Stomach (tissue), 9 donors: Measurements from ENCODE around the gene TGFBR2. TPM values are rescaled to one million over a fixed set of nuclear protein-coding genes. Genes with fewer than 3 reads are reported as not detected.

Experiments used
- DNase-seq, 2 donors: peaks; one replicate each; pipeline versions ENCODE4 v3.0.0 to v3.0.0-alpha.2; 2013 to 2019
- H3K27ac ChIP-seq, 5 donors: fragments of 200-600 bp in 4 of 5; sonication (generic) in 4 of 5; one replicate each; pipeline ENCODE4 v1.5.1; 2013 to 2019; ENCODE audit warnings: mild to moderate bottlenecking in 1 of 5, moderate library complexity in 1 of 5
- H3K27me3 ChIP-seq, 3 donors: fragments of 200-600 bp; sonication (generic); one replicate each; pipeline ENCODE4 v1.5.1; 2017 to 2019; ENCODE audit warnings: mixed run types in 1 of 3
- H3K36me3 ChIP-seq, 4 donors: fragments of 200-600 bp; sonication (generic); 1 replicate in 3 of 4; 2 replicates in 1 of 4; pipeline ENCODE4 v1.5.1; 2016 to 2019
- H3K4me1 ChIP-seq, 4 donors: fragments of 200-600 bp; sonication (generic); one replicate each; pipeline ENCODE4 v1.5.1; 2016 to 2019
- H3K4me3 ChIP-seq, 4 donors: fragments of 200-600 bp; sonication (generic) in 3 of 4; one replicate each; pipeline ENCODE4 v1.5.1; 2016 to 2019; ENCODE audit warnings: mild to moderate bottlenecking in 1 of 4
- H3K9me3 ChIP-seq, 4 donors: fragments of 200-600 bp; sonication (generic); one replicate each; pipeline ENCODE4 v1.5.1; 2016 to 2019
- CTCF ChIP-seq, 7 experiments: fragments of 450-650 bp in 4 of 7; fragments of 200-600 bp in 3 of 7; sonication (generic) in 3 of 7; IDR thresholded peaks; one replicate each; pipeline ENCODE4 v1.5.1; 2016 to 2019; ENCODE audit warnings: antibody characterized with exemption in 7 of 7, control low read depth in 2 of 7, mild to moderate bottlenecking in 1 of 7
- EP300 ChIP-seq: sonication (generic); formaldehyde crosslinking; IDR thresholded peaks from one replicate; pipeline ENCODE4 v1.6.1; 2017; ENCODE audit warnings: antibody characterized with exemption
- POLR2A ChIP-seq, 4 donors: fragments of 450-650 bp; IDR thresholded peaks; one replicate each; pipeline ENCODE4 v1.6.1; 2016; ENCODE audit warnings: antibody characterized with exemption in 4 of 4, control low read depth in 2 of 4, mild to moderate bottlenecking in 1 of 4, moderate library complexity in 1 of 4
- POLR2AphosphoS5 ChIP-seq, 3 donors: sonication (generic); formaldehyde crosslinking; IDR thresholded peaks; one replicate each; pipeline ENCODE4 v1.6.1; 2016; ENCODE audit warnings: antibody characterized with exemption in 3 of 3
- WGBS, 5 donors: extraction: QIAGEN DNeasy Blood & Tissue Kit in 3 of 5; methylation state at CpG; one replicate each; pipeline versions ENCODE4 v1.1.5 to v1.1.7; 2013 to 2018; 5-methylcytosine and 5-hydroxymethylcytosine counted together
- intact Hi-C: fragments of 100-400 bp; cut with DNase I; formaldehyde crosslinking; loops from one replicate; pipeline ENCODE4 v1.15.1; 2023; ENCODE audit warnings: low total_unique reads
- polyA plus RNA-seq, 3 donors: library from polyadenylated mRNA; stranded (reverse); fragments of 200-250 nt; gene quantifications; one replicate each; pipeline ENCODE4 v1.2.3, GENCODE V29; 2013
- total RNA-seq, 5 donors: library from RNA; depleted of rRNA; stranded (reverse); fragments of >200 nt; gene quantifications; one replicate each; pipeline versions ENCODE4 v1.1.0 to v1.2.3, GENCODE V29; 2014 to 2016
- donor health status: healthy with polysubstance abuse.
- donor health status: Bipolar disorder and iron deficiency.
- donor health status: healthy.

Gene TGFBR2
- total and polyA plus RNA-seq, 8 donors = 13.7 to 115 (median 66.3) TPM

GRCh38 chr3:30605706-30606300, 598 bp upstream of the TGFBR2 start:
- H3K27ac ChIP-seq = peak overlapping the region; percentile 95 to 100 (median 100)
- intact Hi-C loops = no loop called here
- H3K9me3 ChIP-seq = no peaks in the 10 kb centered on the region
- no peaks in the 10 kb centered on the region for H3K36me3 ChIP-seq
- H3K27me3 ChIP-seq = no peaks in the 10 kb centered on the region
- TF ChIP-seq EP300 (no peak), POLR2A (IDR thresholded peaks at IDR 0.05) (no peak), POLR2AphosphoS5 (IDR thresholded peaks at IDR 0.05) (no peak), CTCF (IDR thresholded peaks at IDR 0.05) (no peak)
- 11 to 29% (median 14%) methylated on average over 10 of the region's 10 CpGs for WGBS, 5 donors
- DNase-seq = no peak
- peak overlapping the region; percentile 60 to 98 (median 82) for H3K4me3 ChIP-seq
- H3K4me1 ChIP-seq = peaks cover 13 to 56% (median 33%) of the 10 kb centered on the region in 4 donors

DNA sequence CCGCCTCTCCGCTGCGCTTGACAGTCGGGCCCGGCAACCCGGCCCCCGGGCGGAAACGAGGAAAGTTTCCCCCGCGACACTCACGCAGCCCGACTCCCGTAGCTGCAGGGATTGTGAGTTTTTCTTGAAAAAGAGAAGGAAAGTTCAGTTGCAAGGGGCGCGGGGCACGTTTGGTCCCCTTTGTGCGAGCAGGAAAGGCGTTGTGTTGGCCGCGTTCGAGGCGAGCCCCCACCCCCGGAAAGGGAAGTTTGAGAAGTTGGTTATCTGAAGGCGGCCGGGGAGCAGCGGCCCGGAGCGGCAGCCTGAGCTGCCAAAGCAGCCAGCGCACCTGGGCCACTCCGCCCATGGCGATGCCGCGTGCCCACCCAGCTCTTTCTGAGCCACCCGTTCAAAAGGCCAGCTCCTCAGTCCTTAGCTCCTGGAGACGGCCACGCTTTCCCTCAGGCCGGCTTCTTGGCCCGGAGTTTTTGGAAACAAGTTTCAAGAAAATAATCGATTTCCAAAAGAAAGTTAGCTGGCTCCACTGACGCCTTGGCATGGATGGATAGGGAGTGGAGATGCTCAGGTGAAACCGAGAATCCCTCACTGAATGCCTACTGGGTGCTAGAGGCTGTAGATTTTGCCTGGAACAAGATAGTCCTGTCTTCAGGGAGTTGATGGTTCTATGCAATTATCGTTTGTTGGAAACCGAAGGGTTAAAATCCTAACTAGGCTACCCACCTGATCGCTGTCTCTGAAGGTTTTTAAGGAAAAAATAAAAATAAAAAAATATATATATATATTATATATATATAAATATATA, 832 bp downstream of the TGFBR2 start:
- Histone ChIP-seq H3K9me3 (no peaks in the 10 kb centered on the region), H3K27ac (peak overlapping the region; percentile 95 to 100 (median 100)), H3K27me3 (no peaks in the 10 kb centered on the region), H3K4me1 (peaks cover 25 to 67% (median 45%) of the 10 kb centered on the region in 4 donors), H3K4me3 (peak overlapping the region; percentile 60 to 98 (median 82)), H3K36me3 (no peaks in the 10 kb centered on the region)
- TF ChIP-seq POLR2AphosphoS5 (IDR thresholded peaks at IDR 0.05) (peak in 2 of 3 donors; percentile 71 to 78), EP300 (no peak), CTCF (IDR thresholded peaks at IDR 0.05) (no peak), POLR2A (IDR thresholded peaks at IDR 0.05) (peak in 1 of 4 donors; percentile 32)
- DNase-seq = peak; percentile 77 to 88
- 1 to 3% (median 1%) methylated on average over 35 to 45 of the region's 45 CpGs for WGBS, 5 donors
- intact Hi-C loops = no loop called here

DNA sequence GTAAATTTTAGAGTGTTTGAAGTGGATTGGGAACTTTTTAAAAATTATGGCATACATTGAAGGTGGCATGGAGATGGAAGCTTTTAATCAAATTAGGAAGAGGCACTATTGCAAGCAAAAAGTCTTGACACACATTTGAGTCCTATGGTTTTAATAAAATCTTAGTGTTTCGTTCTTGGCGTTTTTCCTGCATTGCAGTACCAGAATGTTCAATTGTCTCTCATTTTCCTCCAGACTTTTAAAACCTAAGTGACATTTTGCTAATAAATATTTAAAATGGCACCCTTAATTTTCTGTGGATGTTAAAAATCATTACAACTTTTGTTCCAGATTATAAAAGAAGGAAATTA, 2.2 kb downstream of the TGFBR2 start:
- peaks cover 35 to 78% (median 58%) of the 10 kb centered on the region in 4 donors for H3K4me1 ChIP-seq

More for the DNA sequence above, 2.2 kb downstream of the TGFBR2 start:
- TF ChIP-seq CTCF (IDR thresholded peaks at IDR 0.05) (no peak), POLR2A (IDR thresholded peaks at IDR 0.05) (no peak), POLR2AphosphoS5 (IDR thresholded peaks at IDR 0.05) (no peak), EP300 (no peak)
- 21 to 46% (median 31%) methylated on average over 2 of the region's 2 CpGs for WGBS, 5 donors
- Histone ChIP-seq H3K9me3 (no peaks in the 10 kb centered on the region), H3K27ac (peak overlapping the region; percentile 60 to 100 (median 96)), H3K4me3 (peak overlapping the region; percentile 60 to 98 (median 82)), H3K36me3 (no peaks in the 10 kb centered on the region), H3K27me3 (no peaks in the 10 kb centered on the region)
- no peak for DNase-seq
- intact Hi-C loops = no loop called here
